HEK293 (cell line): ENCODE measurements around the gene LFNG.

ENCODE experiments used
- CTCF ChIA-PET: fragments of 350-600 bp; formaldehyde crosslinking; extraction: SDS; loops from one replicate; lab custom pipeline; 2021; ENCODE audit warnings: antibody characterized with exemption; lab: Yijun Ruan, JAX
- POLR2A ChIA-PET: fragments of 300-600 bp; formaldehyde crosslinking; extraction: SDS; loops from one replicate; lab custom pipeline; 2020; ENCODE audit warnings: antibody characterized with exemption, inconsistent platforms; lab: Yijun Ruan, JAX
- H3K27ac ChIP-seq: fragments of 200-500 bp; sonication (Bioruptor generic); 2 replicates; pipeline ENCODE4 v1.5.1; 2014; ENCODE audit warnings: low read depth, low read length, control low read depth, inconsistent platforms; ENCODE audit errors: extremely low read depth
- H3K36me3 ChIP-seq, 2 experiments: fragments of 200-500 bp in 1 of 2; sonication (Bioruptor generic) in 1 of 2; 1 replicate in 1 of 2; 2 replicates in 1 of 2; pipeline ENCODE4 v1.5.1; 2014 to 2017; ENCODE audit warnings: inconsistent platforms in 2 of 2, low read length in 2 of 2; ENCODE audit not compliant: control insufficient read depth in 2 of 2, insufficient read depth in 1 of 2
- H3K4me1 ChIP-seq: fragments of 200-500 bp; sonication (Bioruptor generic); 2 replicates; pipeline ENCODE4 v1.5.1; 2014; ENCODE audit warnings: mild to moderate bottlenecking, low read length, inconsistent platforms; ENCODE audit not compliant: control insufficient read depth, insufficient read depth
- H3K4me3 ChIP-seq: 2 replicates; pipeline ENCODE4 v1.5.1; 2011; ENCODE audit warnings: low read depth, mild to moderate bottlenecking, control low read depth, low read length, moderate library complexity
- H3K9me3 ChIP-seq: fragments of 200-500 bp; sonication (Bioruptor generic); 2 replicates; pipeline ENCODE4 v1.5.1; 2014; ENCODE audit warnings: low read depth, low read length, inconsistent platforms; ENCODE audit not compliant: control insufficient read depth, insufficient read depth
- BCL11B ChIP-seq: fragments of 450-650 bp; formaldehyde crosslinking; IDR thresholded peaks from 2 replicates; pipeline ENCODE4 v1.5.1; 2016; ENCODE audit warnings: low read depth, missing biosample characterization, missing genetic modification characterization
- GLI2 ChIP-seq: fragments of 450-650 bp; formaldehyde crosslinking; IDR thresholded peaks from 2 replicates; pipeline ENCODE4; 2017; ENCODE audit warnings: missing biosample characterization, missing genetic modification characterization, low read depth, borderline replicate concordance
- GLIS1 ChIP-seq: fragments of 450-650 bp; formaldehyde crosslinking; IDR thresholded peaks from 2 replicates; pipeline ENCODE4 v1.5.1; 2016; ENCODE audit warnings: missing biosample characterization, missing genetic modification characterization
- IKZF3 ChIP-seq: fragments of 450-650 bp; IDR thresholded peaks from 2 replicates; pipeline ENCODE4 v1.5.0; 2018; ENCODE audit warnings: missing biosample characterization, mild to moderate bottlenecking, missing genetic modification characterization, moderate library complexity
- MYNN ChIP-seq: fragments of 450-650 bp; formaldehyde crosslinking; IDR thresholded peaks from 2 replicates; pipeline ENCODE4 v1.5.1; 2016; ENCODE audit warnings: missing biosample characterization, missing genetic modification characterization, borderline replicate concordance
- ZNF24 ChIP-seq: fragments of 450-650 bp; formaldehyde crosslinking; IDR thresholded peaks from 2 replicates; pipeline ENCODE4 v1.5.1; 2016; ENCODE audit warnings: missing biosample characterization, missing genetic modification characterization
- ZNF404 ChIP-seq: fragments of 450-650 bp; formaldehyde crosslinking; IDR thresholded peaks from 2 replicates; pipeline ENCODE4 v1.5.1; 2017; ENCODE audit warnings: missing biosample characterization, missing genetic modification characterization
- ZNF791 ChIP-seq: fragments of 450-650 bp; formaldehyde crosslinking; IDR thresholded peaks from 2 replicates; pipeline ENCODE4 v1.5.1; 2016; ENCODE audit warnings: missing biosample characterization, missing genetic modification characterization
- ZSCAN18 ChIP-seq: fragments of 450-650 bp; formaldehyde crosslinking; IDR thresholded peaks from 2 replicates; pipeline ENCODE4 v1.5.1; 2016; ENCODE audit warnings: missing biosample characterization, missing genetic modification characterization
- ZSCAN30 ChIP-seq: fragments of 450-650 bp; IDR thresholded peaks from 2 replicates; pipeline ENCODE4 v1.5.1; 2018; ENCODE audit warnings: missing biosample characterization, mild to moderate bottlenecking, missing genetic modification characterization, moderate library complexity
- TF ChIP-seq, protein P1 (sequence below): fragments of 450-650 bp; formaldehyde crosslinking; IDR thresholded peaks from 2 replicates; pipeline ENCODE4 v1.5.1; 2017; ENCODE audit warnings: missing biosample characterization, missing genetic modification characterization
- TF ChIP-seq, protein P2 (sequence below): fragments of 450-650 bp; formaldehyde crosslinking; IDR thresholded peaks from 2 replicates; pipeline ENCODE4 v1.5.1; 2016; ENCODE audit warnings: missing biosample characterization, missing genetic modification characterization, low read depth
- TF ChIP-seq, protein P3 (sequence below): fragments of 450-650 bp; formaldehyde crosslinking; IDR thresholded peaks from 2 replicates; pipeline ENCODE4 v1.5.1; 2016; ENCODE audit warnings: missing biosample characterization, missing genetic modification characterization, borderline replicate concordance

LFNG gene

DNA sequence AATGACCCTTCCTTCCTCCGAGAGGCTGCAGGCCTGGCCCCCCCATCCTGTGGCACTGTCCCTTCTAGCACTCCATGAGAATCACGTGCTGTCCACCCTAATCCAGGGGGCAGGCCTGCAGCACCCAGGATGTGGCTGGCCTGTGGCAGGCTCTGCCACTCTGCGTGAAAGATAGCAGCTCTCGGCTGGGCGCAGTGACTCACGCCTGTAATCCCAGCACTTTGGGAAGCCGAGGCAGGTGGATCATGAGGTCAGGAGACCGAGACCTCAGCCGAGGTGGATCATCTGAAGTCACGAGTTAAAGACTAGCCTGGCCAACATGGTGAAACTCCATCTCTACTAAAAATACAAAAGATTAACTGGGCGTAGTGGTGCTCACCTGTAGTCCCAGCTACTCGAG, 18.9 kb upstream of the LFNG start (continued):
- TF ChIP-seq, protein P1, sequence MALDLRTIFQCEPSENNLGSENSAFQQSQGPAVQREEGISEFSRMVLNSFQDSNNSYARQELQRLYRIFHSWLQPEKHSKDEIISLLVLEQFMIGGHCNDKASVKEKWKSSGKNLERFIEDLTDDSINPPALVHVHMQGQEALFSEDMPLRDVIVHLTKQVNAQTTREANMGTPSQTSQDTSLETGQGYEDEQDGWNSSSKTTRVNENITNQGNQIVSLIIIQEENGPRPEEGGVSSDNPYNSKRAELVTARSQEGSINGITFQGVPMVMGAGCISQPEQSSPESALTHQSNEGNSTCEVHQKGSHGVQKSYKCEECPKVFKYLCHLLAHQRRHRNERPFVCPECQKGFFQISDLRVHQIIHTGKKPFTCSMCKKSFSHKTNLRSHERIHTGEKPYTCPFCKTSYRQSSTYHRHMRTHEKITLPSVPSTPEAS (tag by site-specific recombination) = no peak
- no peak for TF ChIP-seq ZNF404 (tag by site-specific recombination)
- no peak for TF ChIP-seq IKZF3
- no peak for TF ChIP-seq ZNF791 (tag by site-specific recombination)
- TF ChIP-seq, protein P2, sequence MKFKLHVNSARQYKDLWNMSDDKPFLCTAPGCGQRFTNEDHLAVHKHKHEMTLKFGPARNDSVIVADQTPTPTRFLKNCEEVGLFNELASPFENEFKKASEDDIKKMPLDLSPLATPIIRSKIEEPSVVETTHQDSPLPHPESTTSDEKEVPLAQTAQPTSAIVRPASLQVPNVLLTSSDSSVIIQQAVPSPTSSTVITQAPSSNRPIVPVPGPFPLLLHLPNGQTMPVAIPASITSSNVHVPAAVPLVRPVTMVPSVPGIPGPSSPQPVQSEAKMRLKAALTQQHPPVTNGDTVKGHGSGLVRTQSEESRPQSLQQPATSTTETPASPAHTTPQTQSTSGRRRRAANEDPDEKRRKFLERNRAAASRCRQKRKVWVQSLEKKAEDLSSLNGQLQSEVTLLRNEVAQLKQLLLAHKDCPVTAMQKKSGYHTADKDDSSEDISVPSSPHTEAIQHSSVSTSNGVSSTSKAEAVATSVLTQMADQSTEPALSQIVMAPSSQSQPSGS (tag by site-specific recombination) = no peak
- no peak for TF ChIP-seq ZNF24 (tag by site-specific recombination)
- TF ChIP-seq ZSCAN30 (tag by site-specific recombination) = no peak
- TF ChIP-seq, protein P3, sequence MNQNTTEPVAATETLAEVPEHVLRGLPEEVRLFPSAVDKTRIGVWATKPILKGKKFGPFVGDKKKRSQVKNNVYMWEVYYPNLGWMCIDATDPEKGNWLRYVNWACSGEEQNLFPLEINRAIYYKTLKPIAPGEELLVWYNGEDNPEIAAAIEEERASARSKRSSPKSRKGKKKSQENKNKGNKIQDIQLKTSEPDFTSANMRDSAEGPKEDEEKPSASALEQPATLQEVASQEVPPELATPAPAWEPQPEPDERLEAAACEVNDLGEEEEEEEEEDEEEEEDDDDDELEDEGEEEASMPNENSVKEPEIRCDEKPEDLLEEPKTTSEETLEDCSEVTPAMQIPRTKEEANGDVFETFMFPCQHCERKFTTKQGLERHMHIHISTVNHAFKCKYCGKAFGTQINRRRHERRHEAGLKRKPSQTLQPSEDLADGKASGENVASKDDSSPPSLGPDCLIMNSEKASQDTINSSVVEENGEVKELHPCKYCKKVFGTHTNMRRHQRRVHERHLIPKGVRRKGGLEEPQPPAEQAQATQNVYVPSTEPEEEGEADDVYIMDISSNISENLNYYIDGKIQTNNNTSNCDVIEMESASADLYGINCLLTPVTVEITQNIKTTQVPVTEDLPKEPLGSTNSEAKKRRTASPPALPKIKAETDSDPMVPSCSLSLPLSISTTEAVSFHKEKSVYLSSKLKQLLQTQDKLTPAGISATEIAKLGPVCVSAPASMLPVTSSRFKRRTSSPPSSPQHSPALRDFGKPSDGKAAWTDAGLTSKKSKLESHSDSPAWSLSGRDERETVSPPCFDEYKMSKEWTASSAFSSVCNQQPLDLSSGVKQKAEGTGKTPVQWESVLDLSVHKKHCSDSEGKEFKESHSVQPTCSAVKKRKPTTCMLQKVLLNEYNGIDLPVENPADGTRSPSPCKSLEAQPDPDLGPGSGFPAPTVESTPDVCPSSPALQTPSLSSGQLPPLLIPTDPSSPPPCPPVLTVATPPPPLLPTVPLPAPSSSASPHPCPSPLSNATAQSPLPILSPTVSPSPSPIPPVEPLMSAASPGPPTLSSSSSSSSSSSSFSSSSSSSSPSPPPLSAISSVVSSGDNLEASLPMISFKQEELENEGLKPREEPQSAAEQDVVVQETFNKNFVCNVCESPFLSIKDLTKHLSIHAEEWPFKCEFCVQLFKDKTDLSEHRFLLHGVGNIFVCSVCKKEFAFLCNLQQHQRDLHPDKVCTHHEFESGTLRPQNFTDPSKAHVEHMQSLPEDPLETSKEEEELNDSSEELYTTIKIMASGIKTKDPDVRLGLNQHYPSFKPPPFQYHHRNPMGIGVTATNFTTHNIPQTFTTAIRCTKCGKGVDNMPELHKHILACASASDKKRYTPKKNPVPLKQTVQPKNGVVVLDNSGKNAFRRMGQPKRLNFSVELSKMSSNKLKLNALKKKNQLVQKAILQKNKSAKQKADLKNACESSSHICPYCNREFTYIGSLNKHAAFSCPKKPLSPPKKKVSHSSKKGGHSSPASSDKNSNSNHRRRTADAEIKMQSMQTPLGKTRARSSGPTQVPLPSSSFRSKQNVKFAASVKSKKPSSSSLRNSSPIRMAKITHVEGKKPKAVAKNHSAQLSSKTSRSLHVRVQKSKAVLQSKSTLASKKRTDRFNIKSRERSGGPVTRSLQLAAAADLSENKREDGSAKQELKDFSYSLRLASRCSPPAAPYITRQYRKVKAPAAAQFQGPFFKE (tag by site-specific recombination) = no peak
- TF ChIP-seq ZSCAN18 (tag by site-specific recombination) = no peak
- TF ChIP-seq MYNN (tag by site-specific recombination) = no peak

- H3K4me1 ChIP-seq = no peaks in the 10 kb centered on the region
- ChIA-PET POLR2A (no interaction called here), CTCF (interaction anchor here (0.5 to 1.4 kb wide), 4 partner anchors 20 to 183 kb away, joined by 3 to 4 read pairs (median 4); no protein-coding TSS in a partner anchor)
- no peaks in the 10 kb centered on the region for H3K36me3 ChIP-seq
- TF ChIP-seq GLIS1 (tag by site-specific recombination) (peak; percentile 48), BCL11B (tag by site-specific recombination) (no peak), GLI2 (tag by site-specific recombination) (no peak)
- no peaks in the 10 kb centered on the region for H3K9me3 ChIP-seq
- H3K27ac ChIP-seq = no peak overlapping the region
- H3K4me3 ChIP-seq = no peak overlapping the region
Measured at GRCh38 chr7:2501947-2502646, 17.5 kb upstream of the LFNG start.
